Tongue (tissue), 2 donors: ENCODE measurements around the gene TCAP. TPM values are rescaled to one million over a fixed set of nuclear protein-coding genes. Genes with fewer than 3 reads are reported as not detected.
"Not testable (repeated sequence)": the region's sequence is repeated elsewhere in the genome, so short reads cannot be mapped to it uniquely, and the experiment has no call there.

Source experiments
- DNase-seq: peaks from one replicate; pipeline ENCODE4 v3.0.0-alpha.2; 2015
- total RNA-seq: library from RNA; depleted of rRNA; stranded (reverse); fragments of >200 nt; gene quantifications from one replicate; pipeline ENCODE4 v1.2.3, GENCODE V29; 2014

TCAP gene
- total RNA-seq, 1 donor from 2014 or later: 608 TPM

DNA sequence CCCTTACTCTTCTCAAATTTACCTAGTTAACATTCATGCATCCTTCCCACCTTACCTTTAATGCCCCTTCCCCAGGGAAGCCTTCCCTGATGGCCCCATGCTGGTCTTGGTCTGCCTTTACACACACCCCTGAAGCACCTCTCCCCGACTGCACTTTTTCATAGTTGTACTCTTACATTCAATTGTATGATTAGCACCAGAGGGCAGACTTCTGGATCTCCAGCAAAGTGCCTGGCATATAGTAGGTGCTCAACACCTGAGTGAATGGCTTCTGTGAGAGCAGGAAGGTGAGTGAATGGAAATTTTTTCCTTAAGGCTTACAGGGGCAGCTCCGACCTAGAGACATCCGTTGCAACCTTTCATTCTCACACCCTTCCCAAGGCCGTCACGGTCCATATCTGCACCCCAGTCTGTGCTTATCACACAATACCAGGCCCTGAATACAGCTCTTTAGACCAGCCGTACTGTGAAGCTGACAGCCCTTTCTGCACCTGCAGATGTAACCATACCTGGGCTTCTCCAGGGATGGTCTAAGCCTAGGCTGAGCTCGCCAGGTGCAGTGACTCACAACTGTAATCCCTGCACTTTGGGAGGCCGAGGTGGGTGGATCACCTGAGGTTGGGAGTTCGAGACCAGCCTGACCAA lies 18.3 kb downstream of the TCAP start:
- no peak for DNase-seq

DNA sequence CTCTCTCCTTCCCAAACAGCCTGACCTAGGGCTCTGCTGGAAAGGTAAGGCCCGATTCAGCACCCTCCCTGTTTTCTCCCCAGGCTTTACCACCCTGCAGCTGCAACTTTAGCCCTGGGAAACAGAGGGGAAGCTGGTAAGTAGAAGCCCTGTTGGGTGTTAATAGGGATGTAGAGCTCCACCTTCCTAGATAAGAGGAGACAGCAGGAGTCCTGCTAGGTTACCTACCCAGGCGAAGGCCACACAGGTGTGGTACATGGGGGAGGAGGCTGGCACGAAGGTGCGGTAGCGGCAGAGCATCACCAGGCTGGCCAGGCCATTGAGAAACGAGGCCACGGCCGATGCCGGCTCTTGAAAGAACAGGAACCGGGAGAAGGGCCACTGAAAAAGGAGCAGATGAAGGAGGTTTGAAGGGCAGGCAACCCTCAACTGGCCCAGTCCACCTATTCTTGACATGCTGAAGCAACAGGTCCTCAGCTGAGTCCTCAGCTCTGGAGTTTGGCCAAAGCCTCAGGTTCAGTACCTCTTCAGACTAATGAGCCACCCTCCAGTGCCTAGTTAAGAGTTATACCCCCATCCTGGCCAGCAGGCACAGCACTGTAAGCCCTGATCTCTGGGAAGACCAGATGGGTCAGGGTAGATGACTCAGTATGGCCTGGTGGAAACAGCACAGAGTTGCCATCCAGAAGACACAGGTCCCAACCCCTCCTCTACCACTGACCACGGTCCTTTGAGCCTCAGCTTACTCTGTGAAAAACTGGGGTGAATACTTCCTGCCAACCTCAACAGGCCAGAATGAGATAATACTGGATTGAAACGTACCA lies 19.4 kb downstream of the TCAP start:
- DNase-seq: no peak

DNA sequence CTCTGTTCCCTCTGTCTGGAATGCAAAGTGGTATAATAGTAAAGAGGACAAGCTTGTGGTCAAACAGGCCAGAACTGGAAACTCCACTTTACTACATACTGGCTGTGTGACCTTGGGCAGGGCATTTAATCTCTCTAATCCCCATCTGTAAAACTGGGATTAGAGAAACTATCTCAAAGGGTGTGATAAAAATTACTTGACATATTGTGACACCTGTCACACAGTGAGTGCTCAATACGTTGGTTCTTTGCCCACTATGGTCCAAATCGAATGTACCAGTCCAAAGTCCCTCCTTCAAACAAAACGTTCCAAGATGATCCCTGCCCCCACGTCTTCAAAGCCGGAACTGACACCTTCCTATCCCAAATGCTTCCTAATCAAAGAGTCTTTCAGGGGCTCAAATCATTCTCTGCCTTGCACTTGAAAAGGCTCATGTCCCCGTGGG lies 22.0 kb downstream of the TCAP start:
- no peak for DNase-seq

DNA sequence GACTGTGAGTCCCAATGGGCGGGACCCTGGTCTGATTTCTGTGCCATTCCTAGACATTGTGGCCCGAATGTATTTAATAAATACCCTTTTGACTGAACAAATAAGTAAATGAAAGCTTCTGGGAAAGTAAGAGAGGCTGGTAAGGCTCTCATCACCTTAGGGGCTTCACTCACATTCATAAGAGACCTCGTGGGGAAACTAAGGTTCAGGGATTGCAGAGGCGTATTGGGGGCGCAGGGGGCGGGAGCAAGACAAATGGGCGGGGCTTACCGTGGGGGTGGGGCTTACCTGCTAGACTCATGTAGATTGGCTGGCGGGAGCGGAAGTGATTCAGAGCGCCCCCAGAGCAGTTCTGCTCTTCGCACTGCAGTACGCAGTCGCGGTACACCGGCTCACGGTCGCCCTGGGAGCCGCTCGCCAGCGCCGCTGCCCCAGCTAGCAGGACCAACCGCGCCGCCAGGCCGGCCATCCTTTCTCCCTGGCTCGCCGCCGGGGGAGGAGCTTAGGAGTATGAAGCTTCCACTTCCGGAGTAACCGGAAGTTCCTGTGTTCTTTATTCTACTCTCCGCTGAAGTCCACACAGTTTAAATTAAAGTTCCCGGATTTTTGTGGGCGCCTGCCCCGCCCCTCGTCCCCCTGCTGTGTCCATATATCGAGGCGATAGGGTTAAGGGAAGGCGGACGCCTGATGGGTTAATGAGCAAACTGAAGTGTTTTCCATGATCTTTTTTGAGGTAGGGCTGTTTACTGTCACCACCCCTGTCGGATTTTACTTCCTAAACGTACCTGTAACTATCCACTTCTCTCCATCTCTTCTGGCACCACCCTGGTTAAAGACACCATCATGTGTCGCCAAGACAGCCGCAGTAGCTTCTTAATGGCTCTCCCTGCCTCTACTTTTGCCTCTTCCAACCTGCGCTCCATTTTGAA lies 22.7 kb downstream of the TCAP start, which contains the start of gene PGAP3:
PGAP3 (minus strand) TSS at position 512 of the 929 bp plus-strand sequence; CDS start at position 469, 43 bp downstream.
- peak; percentile 94 for DNase-seq

DNA sequence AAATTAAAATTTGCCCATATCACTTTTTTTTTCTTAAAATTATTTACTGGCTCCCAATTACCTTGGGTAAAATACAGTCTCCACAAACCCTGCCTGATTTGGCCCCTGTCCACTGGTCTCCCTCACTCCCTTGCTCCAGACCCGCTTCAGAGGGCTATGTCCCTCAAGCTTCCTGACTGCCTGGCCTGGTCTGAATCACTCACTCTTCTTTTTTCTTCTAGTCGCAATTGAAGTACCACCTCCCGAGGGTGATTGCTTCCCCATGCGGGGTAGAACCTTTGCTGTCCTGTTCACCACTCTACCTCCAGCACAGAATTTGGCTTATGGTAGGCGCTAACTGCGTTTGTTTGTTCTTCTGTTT lies 23.3 kb downstream of the TCAP start:
- DNase-seq: no peak

DNA sequence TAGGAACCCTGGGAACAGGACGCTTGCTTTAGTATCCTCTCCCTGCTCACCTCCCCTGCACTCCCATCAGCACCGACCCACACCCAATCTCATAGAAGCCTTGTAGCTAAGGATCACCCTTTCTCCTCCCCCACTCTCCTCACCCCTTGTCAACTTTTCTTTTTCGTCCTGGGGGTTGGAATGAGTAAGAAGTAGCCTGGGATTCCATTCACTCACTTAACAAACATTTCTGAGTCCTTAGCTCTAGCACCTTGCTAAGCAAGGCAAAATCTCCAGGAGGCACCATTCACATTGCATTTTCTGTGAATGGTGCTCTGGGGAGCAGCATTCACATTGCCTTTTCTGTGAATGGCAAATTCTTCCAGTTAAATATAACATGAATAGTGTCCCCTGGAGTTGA lies 23.8 kb downstream of the TCAP start:
- no peak for DNase-seq

DNA sequence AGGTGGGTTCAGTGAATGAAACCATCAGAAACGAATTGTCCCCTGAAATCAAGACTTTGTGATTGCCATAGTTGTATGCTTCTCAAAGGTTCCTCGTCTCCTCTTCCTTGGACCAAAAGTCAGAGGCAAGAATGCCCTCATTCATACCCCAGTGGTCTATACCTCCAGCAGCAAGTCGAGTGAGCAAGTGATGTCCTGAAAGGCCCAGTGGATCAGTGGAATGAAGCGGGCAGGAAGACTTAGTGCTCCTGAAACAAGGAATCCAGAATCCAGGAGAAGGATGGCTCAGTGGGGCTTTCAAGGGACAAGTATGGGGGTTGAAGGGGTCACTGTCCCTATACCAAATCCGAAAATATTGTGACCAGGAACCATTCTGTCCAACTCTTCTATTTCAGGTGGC lies 29.4 kb downstream of the TCAP start:
- DNase-seq: no peak

DNA sequence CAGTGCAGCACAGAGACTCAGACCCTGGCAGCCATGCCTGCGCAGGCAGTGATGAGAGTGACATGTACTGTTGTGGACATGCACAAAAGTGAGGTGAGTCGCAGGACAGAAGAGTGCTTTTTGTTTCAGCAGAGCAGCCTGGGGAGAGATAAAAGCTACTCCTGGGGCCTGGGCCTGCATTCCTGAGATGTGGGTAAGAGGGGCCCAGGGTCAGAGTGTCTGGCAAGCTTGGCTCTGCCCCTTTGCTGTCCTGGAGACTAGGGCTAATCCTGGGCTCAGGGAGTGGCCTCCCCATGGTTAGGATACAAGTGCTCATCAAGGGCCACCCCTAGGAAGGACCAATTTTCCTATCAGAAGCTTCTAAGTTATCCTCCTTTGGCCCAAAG lies 29.9 kb downstream of the TCAP start:
- no peak for DNase-seq

DNA sequence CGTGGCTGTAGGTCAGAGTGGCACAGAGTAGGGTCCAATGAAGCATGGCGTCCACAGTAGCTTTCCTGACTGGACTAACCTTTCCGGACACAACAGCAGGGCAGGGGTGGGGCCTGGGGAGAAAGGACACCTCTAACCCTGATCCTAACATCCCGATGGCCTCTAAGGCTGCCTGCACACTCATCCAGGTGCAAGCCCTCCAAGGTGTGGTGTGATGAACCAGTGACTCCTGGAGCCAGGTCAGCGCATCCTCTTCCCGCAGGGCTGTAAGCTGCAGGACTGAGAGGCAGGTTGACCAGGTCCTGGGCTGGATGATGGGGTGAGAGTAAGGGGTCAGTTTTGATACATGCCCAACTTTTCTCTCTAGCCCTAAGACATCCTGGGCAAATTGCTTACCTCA lies 31.6 kb downstream of the TCAP start:
- no peak for DNase-seq

DNA sequence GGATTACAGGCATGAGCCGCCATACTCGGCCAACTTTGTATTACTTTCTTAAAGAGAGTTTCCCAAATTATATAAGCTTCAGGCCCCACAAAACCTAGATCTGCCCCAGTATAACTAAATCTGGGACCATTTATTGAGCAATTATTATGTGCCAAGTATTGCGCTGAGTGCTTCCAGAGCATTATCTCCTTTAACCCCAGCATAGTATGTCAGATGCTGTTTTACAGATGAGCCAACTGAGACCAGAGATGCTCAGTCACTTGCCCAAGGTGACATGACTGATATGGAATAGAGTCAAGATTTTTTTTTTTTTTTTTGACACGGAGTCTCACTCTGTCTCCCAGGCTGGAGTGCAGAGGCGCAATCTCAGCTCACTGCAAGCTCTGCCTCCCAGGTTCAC lies 32.8 kb downstream of the TCAP start:
- DNase-seq: no peak

DNA sequence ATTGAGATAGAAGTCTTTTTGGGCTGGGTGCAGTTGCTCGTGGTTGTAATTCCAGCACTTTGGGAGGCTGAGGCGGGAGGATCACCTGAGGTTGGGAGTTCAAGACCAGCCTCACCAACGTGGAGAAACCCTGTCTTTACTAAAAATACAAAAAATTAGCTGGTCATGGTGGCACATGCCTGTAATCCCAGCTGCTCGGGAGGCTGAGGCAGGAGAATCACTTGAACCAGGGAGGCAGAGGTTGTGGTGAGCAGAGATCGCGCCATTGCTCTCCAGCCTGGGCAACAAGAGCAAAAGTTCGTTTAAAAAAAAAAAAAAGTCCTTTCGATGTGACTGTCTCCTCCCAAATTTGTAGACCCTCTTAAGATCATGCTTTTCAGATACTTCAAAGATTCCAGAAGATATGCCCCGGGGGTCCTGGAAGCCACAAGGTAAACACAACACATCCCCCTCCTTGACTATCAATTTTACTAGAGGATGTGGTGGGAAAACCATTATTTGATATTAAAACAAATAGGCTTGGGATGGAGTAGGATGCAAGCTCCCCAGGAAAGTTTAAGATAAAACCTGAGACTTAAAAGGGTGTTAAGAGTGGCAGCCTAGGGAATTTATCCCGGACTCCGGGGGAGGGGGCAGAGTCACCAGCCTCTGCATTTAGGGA lies 34.1 kb downstream of the TCAP start:
- DNase-seq: not testable (repeated sequence)

DNA sequence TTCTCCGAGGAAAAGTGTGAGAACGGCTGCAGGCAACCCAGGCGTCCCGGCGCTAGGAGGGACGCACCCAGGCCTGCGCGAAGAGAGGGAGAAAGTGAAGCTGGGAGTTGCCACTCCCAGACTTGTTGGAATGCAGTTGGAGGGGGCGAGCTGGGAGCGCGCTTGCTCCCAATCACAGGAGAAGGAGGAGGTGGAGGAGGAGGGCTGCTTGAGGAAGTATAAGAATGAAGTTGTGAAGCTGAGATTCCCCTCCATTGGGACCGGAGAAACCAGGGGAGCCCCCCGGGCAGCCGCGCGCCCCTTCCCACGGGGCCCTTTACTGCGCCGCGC lies 34.6 kb downstream of the TCAP start, which contains the start of gene ERBB2:
ERBB2 (plus strand) TSS at position 247 of the 330 bp plus-strand sequence. CDS start 175 bp downstream, outside the sequence.
- peak; percentile 92 for DNase-seq

DNA sequence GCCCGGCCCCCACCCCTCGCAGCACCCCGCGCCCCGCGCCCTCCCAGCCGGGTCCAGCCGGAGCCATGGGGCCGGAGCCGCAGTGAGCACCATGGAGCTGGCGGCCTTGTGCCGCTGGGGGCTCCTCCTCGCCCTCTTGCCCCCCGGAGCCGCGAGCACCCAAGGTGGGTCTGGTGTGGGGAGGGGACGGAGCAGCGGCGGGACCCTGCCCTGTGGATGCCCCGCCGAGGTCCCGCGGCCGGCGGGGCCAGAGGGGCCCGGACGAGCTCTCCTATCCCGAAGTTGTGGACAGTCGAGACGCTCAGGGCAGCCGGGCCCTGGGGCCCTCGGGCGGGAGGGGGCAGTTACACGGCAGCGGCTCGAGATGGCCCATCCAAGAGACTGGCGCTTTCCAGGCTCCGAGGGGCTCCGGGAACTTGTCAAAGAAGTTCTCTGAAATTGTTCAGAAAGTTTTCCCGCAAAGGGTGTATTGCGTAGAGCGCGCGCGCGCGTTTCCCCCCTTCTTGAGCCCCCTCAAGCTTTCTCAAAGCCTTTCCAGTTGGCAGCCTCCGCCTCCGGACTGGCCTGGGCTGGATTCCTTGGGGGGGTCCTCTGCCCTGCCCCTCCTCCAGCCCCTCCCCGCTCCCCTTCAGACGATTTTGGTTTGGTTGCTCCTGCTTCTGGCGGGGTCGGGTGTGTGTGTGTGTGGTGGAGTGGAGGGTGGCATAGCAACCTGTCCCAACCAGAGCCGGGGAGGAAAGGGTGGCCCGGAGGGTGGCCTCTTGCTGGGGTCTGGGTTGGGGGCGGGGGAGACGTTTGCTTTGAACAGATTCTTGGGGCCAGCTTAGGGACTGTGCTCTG lies 35.2 kb downstream of the TCAP start:
- peak; percentile 88 for DNase-seq

DNA sequence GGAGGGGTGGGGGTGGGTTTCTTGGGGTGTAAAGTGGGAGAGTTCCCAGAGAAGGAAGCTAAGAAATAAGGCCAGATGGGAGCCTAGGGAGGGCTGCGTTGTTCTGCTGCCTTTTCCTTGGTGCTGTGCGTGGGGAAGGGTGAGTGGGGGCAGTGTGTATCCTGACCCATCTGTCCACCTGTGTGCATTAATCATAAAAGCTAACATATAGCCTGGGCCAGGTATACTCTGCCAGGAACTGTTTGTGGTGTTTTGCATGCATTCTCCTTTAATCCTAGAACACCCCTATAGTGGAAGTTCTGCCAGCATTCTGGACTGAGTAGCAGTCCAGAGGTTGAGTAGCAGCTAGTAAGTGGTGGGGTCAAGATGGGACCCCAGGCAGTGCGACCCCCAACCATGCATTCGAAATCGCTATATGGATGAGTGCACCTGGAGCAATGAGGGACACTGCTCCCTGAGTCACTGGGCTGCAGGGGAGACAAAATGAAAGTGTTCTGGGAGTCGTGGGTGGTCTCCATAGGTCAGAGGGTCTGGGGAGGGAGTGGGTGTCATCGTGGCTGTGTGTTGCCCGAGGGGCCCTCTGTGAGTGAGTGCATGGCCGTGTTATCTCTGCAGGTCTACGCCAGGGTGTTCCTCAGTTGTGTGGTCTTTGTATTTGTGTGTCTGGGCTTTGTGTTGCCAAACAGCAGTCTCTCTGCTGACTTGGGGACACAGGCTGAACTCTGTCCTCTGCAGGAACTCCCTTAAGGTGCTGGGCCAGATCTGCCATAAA lies 36.0 kb downstream of the TCAP start:
- DNase-seq: no peak

DNA sequence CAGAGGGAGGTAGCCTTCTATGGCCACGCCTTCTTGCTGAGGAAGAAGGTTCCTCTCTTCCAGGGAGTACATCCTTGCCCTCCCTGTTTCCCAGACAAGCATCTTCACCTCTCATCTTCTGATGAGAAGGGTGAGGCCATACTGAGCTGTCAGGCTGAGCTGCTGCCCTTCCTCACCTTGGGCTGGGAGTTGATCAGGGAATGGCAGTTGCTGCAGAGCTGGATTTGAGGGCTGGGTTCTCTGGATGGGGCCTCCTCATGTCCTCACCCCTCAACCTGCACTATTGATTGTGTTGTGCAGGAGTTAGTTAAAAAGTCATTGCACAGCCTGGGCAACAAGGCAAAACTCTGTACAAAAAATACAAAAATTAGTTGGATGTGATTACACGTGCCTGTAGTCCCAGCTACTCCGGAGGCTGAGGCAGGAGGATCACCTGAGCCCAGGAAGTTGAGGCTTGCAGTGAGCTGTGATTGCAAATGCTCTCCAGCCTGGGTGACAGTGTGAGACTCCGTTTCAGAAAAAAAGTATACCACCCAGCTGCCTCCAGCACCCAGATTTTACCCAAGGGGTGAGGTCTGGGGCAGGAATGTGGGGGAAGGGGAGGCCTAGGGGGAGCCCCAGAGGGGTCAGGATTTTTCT lies 36.8 kb downstream of the TCAP start:
- DNase-seq: no peak

DNA sequence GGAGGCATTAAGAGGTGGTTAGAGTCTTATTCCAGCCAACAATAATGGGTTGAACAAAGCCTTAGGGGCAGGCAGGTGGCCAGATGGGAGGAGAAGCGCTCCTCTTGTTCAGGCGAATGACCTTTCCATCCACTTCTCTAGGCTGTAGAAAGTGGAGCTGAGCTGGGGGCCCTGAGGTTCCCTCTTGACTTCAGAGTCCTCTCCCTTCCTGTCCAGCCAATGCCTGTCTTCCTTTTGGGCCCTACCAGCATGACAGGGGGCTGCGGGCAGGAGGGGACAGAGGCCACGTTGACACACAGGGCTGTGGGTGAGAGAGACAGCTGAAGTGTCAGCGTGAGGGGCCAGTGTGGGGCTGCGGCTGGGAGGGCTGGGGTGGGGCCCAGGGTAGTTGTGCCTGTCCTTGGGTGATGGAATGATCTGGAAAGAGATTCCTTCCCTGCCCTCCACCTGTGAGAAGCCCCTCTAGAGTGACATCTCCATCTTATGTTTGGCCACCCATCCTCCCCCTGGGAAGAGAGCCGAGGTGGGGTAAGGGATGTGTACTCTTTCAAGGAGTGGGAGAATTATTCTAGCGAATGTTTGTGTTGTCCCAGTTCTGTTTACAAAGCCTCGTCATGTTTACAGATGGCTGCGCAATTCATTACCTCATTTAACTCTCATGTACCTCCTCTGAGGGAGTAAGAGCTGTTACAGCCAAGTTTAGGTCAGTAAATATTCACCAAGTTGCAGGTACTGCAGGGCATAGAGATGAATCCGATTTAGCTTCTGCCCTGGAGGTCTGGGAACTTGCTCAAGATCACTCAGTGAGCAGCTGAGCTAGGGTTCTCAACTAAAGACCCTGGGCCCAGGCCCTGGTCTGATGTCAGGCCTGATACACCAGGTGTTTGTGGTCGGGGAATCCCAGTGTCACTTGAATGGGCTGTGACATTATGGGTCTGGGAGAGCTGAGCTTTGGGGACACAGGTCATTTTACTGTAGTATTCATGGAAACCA lies 38.0 kb downstream of the TCAP start:
- DNase-seq: peak; percentile 50

DNA sequence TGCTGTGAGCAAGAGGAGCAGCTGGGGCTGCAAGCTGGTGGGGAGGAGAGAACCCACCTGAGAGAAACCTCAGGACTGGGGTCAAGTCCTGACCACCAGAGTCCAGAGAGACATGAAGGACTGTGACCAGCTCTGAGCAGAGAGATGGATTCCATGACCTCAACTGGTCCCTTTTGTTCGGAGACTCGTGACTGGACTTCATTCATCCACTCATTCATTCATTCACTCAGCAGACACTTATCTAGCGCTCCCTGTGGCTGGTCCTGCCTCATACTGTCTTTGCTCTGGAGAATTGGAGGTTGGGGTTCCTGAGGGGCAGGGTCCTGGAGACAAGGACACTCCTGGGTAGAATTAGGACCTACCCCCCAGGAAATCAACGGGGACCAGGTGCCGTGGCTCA lies 38.8 kb downstream of the TCAP start:
- DNase-seq: no peak

DNA sequence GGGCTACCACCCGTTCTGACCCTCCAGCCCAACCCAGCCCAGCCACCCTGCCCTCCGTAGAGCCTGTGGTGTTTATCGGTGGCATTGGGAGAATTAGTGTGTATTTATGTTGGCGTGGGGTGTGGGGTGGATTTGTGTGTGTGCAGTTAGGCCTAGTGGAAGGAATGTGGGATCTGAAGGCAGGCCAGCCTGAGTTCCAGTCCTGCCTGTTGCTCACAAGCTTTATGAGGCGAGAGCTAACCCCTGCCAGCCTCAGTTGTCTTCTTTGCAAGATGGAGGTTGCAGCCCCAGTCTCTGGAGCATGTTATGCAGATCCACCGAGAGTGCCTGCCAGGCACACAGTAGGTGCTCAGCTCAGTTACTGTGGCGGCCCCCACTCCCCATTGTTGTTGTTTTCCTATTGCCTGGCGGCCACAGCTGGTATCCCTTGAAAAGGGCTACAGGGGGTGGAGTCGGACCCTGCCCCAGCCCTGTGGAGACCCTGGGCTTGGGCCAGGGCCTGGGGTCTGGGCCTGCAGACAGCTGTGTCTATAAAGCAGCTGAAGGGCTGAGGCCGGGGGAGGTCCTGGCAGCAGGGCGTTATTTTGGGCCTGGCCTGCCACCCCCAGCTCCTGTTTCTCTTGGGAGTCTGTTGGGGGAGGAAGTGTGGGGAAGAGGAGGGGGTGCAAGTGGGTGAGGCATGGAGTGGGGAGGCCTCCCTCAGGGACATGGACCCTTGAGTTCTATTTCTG lies 39.8 kb downstream of the TCAP start:
- DNase-seq: peak; percentile 74
